Activated T-helper 17 cell treated with anti-CD3 and anti-CD28 coated beads, Interleukin-2, amount 50 U/mL, for 72 hours (primary cell): Measurements from ENCODE around the gene SOCS1. TPM values are rescaled to one million over a fixed set of nuclear protein-coding genes. Genes with fewer than 3 reads are reported as not detected.

Experiments
- ATAC-seq: fragments of 150-1000 bp; cut with Tn5 transposase; replicated peaks from 2 replicates; pipeline ENCODE4 v1.10.0; 2021; ENCODE audit warnings: mild to moderate bottlenecking, moderate library complexity
- H3K27ac Mint-ChIP-seq: one replicate; pipeline ENCODE4 v1.8.0; 2022; ENCODE audit warnings: mixed read lengths
- H3K27me3 Mint-ChIP-seq: one replicate; pipeline ENCODE4 v1.8.0; 2022; ENCODE audit warnings: mixed read lengths
- H3K36me3 Mint-ChIP-seq: one replicate; pipeline ENCODE4 v1.8.0; 2022; ENCODE audit warnings: low read depth, mild to moderate bottlenecking, mixed read lengths
- H3K4me1 Mint-ChIP-seq: one replicate; pipeline ENCODE4 v1.8.0; 2022; ENCODE audit warnings: mixed read lengths
- H3K4me3 Mint-ChIP-seq: one replicate; pipeline ENCODE4 v1.8.0; 2022; ENCODE audit warnings: mild to moderate bottlenecking, mixed read lengths
- H3K9me3 Mint-ChIP-seq: one replicate; pipeline ENCODE4 v1.8.0; 2022; ENCODE audit warnings: mixed read lengths
- total RNA-seq, 2 donors: library from RNA; stranded (reverse); gene quantifications; one replicate each; pipeline ENCODE4 v1.2.3, GENCODE V29; 2022

SOCS1 gene
- total RNA-seq, 2 donors from 2014 or later = 89.7 to 124 TPM

DNA sequence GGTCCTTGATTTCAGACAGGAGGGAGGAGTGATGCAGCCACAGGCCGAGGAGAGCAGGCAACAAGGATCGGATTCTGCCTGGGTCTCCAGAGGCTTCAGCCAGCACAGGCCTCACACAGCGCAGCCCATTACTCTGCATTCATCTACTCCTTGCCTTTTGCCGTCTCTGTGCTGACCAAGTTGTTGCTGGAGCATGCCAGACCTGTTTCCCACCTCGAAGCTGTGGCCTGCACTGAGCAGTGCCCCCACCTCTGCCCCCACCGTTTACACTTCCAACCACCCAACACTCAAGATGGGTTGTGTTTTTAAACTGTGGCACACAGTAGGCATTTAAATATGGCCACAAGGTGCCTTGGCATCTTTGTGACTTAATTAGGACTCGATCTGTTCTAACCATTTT, 19.0 kb upstream of the SOCS1 start:
- H3K4me3 Mint-ChIP-seq = no peak overlapping the region
- H3K4me1 Mint-ChIP-seq = no peaks in the 10 kb centered on the region
- H3K36me3 Mint-ChIP-seq = no peaks in the 10 kb centered on the region
- H3K27ac Mint-ChIP-seq = no peak overlapping the region
- H3K27me3 Mint-ChIP-seq = no peaks in the 10 kb centered on the region
- no peak for ATAC-seq
- no peaks in the 10 kb centered on the region for H3K9me3 Mint-ChIP-seq

DNA sequence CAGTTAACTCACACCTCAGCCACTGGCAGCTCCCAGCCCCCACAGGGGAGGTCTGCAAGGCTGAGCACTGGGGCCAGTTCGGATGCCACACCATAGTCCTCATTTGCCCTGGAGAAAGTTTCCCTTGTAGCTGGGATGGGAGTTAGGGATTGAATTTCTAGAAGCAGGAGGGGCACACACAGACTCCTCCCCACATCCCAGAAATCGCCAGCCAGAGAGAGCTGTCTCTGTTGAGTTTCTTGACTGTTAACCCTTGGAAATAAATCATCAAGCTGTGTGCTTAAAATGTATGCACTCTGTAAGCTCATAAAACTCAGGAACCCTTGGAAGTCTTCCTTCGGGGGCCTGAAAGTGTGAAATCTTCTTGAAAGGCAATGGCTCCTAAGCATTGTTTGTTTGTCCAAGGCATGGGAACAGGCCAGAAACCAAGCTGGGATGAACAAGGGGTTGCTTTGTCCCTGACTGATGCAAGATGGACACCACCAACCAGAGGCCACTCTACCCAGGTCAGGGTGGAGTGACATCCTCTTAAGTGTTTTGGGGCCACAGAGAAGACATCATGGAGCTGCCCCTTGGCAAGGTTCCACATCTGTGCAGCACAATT, 17.8 kb upstream of the SOCS1 start:
- ATAC-seq = no peak
- Mint-ChIP-seq H3K4me3 (no peak overlapping the region), H3K9me3 (no peaks in the 10 kb centered on the region), H3K4me1 (no peaks in the 10 kb centered on the region), H3K36me3 (no peaks in the 10 kb centered on the region), H3K27ac (no peak overlapping the region), H3K27me3 (no peaks in the 10 kb centered on the region)

DNA sequence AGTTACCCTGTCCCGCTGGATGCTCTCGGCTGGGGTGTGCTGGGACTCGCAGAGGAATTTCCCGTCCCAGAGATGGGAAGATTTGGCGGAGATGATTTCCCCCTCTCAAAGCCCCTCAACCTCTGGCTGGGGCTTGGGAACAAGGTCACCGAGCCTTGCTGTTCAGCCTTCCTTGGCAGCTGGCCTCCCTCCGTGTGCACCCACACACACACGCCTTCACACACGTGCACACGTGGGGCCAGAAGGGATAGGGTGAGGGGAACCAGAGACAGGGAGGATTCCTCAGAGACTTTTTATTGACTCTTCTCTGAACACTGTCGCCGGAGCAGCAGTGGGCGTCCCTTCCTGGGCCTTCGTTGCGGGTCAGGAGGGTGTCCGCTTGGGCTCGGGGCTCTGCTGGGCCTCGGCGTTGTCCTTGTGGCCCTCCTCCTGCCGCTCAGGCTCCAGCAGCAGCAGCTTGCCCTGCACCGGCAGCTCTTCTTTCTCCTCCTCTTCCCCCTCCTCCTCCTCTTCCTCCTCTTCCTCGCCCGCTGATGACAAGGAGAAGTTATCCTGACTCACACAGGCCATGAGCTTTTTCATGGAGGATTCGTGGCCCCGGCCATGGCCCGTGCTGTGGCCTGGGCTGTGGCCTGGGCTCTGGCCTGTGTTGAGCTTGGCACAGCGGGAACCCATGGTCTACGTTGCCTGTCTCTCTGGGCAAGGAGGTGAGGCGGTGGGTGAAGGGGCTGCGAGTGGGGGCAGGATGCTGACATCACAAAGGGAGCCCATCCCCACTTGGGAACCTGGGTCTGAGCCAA, 17.1 kb upstream of the SOCS1 start, which contains the start of gene PRM3:
Gene PRM3 (minus strand): TSS at position 709 of the 800 bp plus-strand sequence. CDS start 34 bp downstream, at position 675.
- Mint-ChIP-seq H3K4me1 (no peaks in the 10 kb centered on the region), H3K36me3 (no peaks in the 10 kb centered on the region), H3K4me3 (no peak within 1 kb of the TSS), H3K27me3 (no peaks in the 10 kb centered on the region), H3K27ac (no peak within 1 kb of the TSS), H3K9me3 (no peaks in the 10 kb centered on the region)
- no peak for ATAC-seq

DNA sequence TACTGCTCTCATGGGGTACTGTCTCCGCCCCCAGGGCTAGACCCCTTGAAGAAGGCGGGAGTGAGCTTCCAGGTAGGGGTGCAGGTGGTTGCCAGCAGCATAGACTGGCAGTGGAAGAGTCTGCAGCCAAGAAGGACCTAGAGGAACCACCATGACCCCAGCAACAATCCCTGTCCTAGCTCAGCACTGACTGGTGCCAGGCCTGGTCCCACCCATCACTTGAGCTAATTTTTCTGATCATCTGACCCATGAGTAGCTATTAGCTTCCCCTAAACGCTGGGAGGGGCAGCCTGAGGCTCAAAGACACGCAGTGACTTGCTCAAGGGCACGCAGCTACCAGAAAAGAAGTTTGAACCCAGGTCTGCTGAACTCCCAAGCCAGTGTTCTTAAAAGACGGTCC, 16.5 kb upstream of the SOCS1 start:
- Mint-ChIP-seq H3K27ac (no peak overlapping the region), H3K9me3 (no peaks in the 10 kb centered on the region), H3K27me3 (no peaks in the 10 kb centered on the region), H3K4me3 (no peak overlapping the region), H3K36me3 (no peaks in the 10 kb centered on the region), H3K4me1 (no peaks in the 10 kb centered on the region)
- ATAC-seq = no peak

DNA sequence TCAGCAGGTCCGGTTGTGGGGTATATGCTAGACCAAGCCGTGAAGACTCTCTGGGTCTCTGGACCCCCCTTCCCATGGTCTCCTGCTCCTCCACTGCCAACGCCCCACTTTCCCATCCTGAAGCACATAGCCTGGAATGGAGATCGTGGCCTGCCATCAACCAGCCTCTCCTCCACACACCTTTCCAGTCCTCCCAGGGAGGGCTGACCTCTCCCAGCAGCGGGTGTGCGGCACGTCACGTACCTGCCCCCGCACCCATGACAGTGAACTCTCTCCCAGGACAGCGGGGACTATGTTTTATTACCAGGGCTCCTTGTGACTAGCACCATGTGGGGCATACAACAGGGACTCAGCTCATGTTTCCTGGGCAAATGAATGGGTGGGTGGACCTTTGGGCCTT, 15.6 kb upstream of the SOCS1 start:
- Mint-ChIP-seq H3K36me3 (no peaks in the 10 kb centered on the region), H3K27me3 (no peaks in the 10 kb centered on the region), H3K27ac (no peak overlapping the region), H3K4me1 (no peaks in the 10 kb centered on the region), H3K9me3 (no peaks in the 10 kb centered on the region), H3K4me3 (no peak overlapping the region)
- ATAC-seq = no peak

DNA sequence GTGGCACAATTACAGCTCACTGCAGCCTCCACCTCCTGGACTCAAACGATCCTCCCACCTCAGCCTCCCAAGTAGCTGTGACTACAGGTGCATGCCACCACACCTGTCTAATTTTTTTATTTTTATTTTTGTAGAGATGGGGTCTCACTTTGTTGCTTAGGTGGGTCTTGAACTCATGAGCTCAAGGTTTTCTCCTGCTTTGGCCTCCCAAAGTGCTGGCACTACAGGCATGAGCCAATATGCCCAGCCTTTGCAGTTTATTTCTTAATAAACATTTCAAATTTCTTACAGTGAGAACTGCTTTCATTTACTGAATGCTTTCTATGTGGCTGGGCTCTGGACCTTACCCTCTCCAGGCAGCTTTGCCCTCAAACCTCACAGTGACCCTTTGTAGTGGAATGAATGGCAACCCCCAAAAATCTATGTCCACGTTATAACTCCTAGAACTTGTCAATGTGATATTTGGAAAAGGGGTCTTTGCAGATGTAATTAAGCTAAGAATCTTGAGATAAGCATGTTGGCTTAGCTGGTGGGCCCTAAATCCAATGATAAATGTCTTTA, 14.7 kb upstream of the SOCS1 start:
- no peaks in the 10 kb centered on the region for H3K4me1 Mint-ChIP-seq
- no peak for ATAC-seq
- H3K27me3 Mint-ChIP-seq = no peaks in the 10 kb centered on the region
- no peak overlapping the region for H3K27ac Mint-ChIP-seq
- no peaks in the 10 kb centered on the region for H3K36me3 Mint-ChIP-seq
- no peak overlapping the region for H3K4me3 Mint-ChIP-seq
- H3K9me3 Mint-ChIP-seq = no peaks in the 10 kb centered on the region

DNA sequence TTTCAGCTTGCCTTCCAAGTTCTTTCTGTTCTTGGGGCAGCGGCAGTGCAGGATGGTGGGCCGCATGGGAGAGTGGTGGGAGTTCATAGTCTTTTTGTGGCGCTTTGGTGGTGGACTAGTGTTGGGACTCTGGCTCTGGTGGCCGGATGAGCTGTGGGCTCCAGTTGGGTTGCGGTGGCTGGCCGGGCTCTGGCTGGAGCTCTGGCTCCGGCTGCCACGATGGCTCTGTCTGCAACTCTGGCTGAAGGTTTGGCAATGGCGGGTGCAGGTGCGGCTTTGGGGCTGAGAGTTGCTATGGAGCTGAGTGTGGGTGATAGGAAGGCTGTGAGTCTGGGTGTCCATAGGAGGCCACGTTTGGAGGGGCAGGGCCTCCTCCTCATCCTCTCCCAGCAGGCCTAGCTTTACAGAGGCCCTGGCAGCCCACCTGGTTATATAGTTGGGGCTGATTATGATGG, 12.9 kb upstream of the SOCS1 start, which contains the start of gene TNP2:
Gene TNP2 (minus strand): TSS at position 405 of the 455 bp plus-strand sequence. CDS start 63 bp downstream, at position 342.
- Mint-ChIP-seq H3K27ac (no peak within 1 kb of the TSS), H3K27me3 (no peaks in the 10 kb centered on the region), H3K36me3 (no peaks in the 10 kb centered on the region), H3K4me1 (peaks cover 4% of the 10 kb centered on the region), H3K9me3 (no peaks in the 10 kb centered on the region), H3K4me3 (no peak within 1 kb of the TSS)
- ATAC-seq = no peak

DNA sequence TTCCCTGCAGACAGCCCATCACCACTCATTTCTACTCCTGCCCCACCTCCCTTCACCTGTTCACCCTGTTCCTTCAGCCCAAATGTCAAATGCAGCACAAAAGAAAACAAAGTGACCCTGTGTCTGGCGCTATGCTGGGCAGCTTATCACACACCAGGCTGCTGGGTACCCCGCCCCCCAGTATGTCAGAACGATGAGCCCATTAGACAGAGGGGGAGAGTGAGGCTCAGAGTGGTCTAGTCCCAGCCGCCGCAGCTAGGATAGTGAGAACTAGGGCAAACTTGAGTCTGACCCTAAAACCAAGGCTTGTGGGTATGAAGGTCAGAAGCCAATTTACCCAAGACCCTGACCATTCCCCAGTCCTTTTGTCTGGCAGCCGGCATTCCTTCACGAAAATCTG, 9.1 kb upstream of the SOCS1 start:
- Mint-ChIP-seq H3K27me3 (peaks cover 3% of the 10 kb centered on the region), H3K27ac (no peak overlapping the region)

DNA sequence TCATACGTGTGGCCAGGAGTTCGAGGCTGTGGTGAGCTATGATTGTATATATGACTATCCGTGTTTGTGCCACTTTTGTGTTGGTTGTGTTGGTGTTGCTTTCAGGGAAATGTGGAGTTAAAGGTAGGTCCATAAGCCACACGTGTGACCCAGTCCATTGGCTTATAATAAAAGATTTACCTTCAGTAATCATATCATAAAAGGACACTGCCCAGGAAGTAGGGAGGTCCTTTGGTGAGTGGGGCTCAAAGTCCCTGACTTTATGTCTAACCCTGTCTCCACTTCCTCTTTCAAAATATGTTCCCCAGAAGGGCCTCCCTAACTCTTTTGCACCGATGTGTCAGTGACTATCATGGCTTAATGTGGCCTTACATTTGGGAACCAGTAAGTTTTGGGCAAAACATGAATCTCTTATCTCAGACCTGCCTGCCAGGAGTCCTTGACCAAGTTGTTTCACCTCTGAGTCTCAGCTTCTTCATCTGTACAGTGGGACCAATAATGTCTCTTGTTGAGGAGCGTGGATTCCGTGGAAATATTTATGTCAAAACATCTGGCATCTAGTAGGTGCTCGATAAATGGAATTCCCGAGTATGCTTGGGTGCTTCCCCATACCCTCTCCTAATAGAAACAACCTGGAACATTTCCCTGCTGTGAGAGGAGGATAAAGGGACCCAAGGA, 8.3 kb upstream of the SOCS1 start:
- peak; percentile 8 for ATAC-seq
- Mint-ChIP-seq H3K4me3 (peak overlapping the region; percentile 49), H3K27me3 (peaks cover 3% of the 10 kb centered on the region), H3K27ac (peak overlapping the region; percentile 55), H3K36me3 (no peaks in the 10 kb centered on the region), H3K9me3 (no peaks in the 10 kb centered on the region), H3K4me1 (peaks cover 23% of the 10 kb centered on the region)

More for the DNA sequence above, 9.1 kb upstream of the SOCS1 start:
- no peaks in the 10 kb centered on the region for H3K36me3 Mint-ChIP-seq
- peaks cover 19% of the 10 kb centered on the region for H3K4me1 Mint-ChIP-seq
- no peaks in the 10 kb centered on the region for H3K9me3 Mint-ChIP-seq
- H3K4me3 Mint-ChIP-seq = no peak overlapping the region
- ATAC-seq = no peak

DNA sequence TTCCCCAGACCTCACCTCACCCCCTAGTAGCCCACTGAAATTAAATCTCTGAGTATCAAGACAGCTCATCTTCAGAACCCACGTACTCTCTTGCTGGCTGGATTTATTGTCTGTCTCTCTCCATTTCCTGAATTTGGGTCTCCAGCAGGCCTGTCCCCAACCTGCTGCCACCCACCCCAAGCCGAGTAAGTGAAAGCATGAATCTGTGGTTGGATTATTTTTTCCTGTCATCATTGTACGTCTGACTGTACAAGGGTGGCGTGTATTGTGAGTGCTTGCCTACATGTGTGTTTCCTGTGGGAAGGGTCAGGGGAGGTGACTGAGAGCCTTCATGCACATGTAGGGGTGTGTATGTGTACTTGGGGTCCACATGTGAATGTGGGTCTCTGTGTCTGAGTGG, 7.7 kb upstream of the SOCS1 start:
- H3K27me3 Mint-ChIP-seq = peaks cover 3% of the 10 kb centered on the region
- ATAC-seq = peak; percentile 92
- peak overlapping the region; percentile 49 for H3K4me3 Mint-ChIP-seq
- H3K9me3 Mint-ChIP-seq = no peaks in the 10 kb centered on the region
- H3K36me3 Mint-ChIP-seq = no peaks in the 10 kb centered on the region
- H3K4me1 Mint-ChIP-seq = peaks cover 23% of the 10 kb centered on the region
- peak overlapping the region; percentile 55 for H3K27ac Mint-ChIP-seq

DNA sequence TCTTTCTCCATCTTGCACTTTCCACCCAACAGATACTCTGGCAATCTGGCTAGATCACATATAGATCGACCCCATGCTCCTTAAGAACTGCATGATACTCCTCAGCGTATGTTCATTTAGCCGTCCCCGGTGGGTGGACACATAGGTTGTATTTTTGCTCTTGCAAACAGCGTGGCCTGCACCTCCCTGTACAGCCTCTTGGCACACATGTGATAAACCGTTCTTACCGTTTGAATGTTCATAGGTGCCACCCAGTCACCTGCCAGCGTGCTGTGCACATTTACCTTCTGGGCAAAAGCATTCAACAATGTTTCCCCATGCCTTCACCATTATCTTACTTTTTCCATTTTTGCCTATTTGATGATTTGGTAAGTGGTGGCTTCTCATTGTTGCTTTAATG, 6.9 kb upstream of the SOCS1 start:
- Mint-ChIP-seq H3K27me3 (peaks cover 3% of the 10 kb centered on the region), H3K27ac (no peak overlapping the region), H3K9me3 (no peaks in the 10 kb centered on the region), H3K4me3 (peak overlapping the region; percentile 49), H3K4me1 (peaks cover 30% of the 10 kb centered on the region), H3K36me3 (no peaks in the 10 kb centered on the region)
- ATAC-seq = no peak

DNA sequence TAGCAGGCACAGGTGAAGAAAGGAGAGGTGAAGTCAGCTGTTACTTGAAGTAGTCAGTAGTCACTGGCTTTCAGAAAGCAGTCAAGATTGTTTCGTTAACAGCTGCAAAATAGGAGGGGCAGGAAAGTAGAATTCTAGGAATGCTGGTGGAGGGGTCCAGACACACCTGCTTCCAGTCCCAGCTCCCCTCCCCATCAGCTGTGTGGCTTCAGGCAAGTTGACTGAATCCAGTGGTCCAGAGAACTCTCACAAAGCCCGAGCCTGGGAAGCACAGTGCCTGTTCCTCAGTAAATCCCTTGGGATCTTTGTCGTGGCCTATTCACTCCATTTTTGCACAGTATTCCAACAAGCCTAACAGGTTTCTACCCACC, 4.6 kb upstream of the SOCS1 start:
- Mint-ChIP-seq H3K4me1 (peaks cover 38% of the 10 kb centered on the region), H3K36me3 (peaks cover 14% of the 10 kb centered on the region), H3K27me3 (peaks cover 3% of the 10 kb centered on the region), H3K27ac (peak overlapping the region; percentile 0), H3K4me3 (no peak overlapping the region), H3K9me3 (no peaks in the 10 kb centered on the region)
- no peak for ATAC-seq

DNA sequence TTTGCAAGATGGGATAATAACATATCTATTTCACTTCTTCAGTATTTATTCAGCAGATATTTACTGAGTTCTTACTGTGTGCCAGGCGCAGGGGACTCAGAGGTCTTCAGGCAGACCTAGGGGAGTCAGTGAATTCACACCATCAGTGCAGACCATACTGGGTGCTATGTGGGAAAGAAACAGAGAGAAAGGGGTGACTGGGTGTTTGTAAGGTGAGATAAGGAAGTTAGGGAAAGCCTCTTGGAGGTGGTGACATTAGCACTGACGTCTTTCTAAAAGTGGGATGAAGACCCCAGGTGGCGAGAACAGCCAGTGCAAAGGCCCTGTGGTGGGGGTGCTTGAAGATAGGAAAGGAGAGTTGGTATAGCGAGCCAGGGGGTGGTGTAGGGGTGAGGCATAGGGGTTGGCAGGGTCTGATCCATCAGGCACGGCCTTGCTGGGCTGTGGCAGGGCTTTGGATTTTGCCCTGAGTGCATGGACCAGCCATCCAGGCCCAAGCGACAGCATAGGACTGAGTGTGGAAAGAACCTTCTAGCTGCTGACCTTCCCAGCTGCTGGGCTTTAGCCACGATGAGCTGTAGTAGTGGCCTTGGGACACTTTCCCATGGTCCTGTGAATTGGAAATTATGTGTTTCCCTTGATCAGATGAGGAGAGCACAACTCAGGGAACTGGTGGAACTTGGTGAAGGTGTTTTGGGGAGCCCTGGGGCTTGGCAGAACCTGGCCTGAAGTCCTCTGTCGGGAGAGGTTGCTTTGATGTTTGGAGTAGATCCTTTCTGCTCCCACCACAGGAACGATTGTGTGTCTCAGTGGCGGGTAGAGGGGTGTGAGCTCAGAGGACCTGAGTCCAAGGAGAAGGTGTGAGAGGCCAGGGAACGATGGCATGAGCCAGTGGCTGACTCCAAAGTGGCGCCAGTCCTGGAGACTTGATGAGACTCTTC, 3.9 kb upstream of the SOCS1 start:
- Mint-ChIP-seq H3K36me3 (peaks cover 20% of the 10 kb centered on the region), H3K4me3 (no peak overlapping the region), H3K27ac (peak overlapping the region; percentile 0), H3K27me3 (peaks cover 3% of the 10 kb centered on the region), H3K4me1 (peaks cover 38% of the 10 kb centered on the region), H3K9me3 (no peaks in the 10 kb centered on the region)
- ATAC-seq = no peak
